Femur (tissue), 1 donor: ENCODE data around the gene CD247.
A peak's percentile ranks its signal among the peaks of the same experiment; 100 is the strongest.

Source experiments
- DNase-seq: peaks from one replicate; pipeline ENCODE4 v3.0.0-alpha.2; 2017

The CD247 gene

DNA sequence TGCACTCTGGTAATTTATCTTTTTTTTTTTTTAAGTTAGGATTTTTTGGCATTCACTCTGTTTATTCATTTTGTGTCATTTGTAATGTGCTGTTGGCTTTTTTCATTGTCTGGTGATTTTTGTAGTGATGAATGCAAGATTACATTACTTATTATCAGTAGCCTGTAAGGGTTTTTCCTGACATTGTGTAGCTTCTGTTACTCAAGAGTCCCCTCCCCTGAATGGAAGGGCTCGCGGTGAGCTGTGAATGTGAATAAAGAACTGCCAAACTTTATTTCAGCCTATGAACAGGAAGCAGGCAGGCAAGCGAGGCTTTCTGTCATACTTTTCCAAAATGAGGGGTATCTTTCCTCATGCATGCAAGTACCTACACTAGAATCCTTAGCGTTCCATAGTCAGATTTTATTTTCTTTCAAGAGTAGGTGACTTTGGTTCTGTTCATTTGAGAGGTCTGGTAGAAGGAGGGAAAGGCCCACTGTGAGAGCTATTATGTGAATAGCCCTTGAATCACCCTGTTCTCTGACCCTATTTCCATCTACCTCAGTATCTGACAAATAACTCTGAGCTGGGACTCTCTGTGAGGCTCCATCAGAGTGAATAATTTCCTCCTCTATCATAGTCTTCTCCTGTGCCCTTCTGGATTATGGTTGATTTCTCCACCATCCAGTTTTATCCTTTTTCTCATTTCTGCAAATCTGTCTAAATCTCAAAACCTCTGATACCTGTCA, 114.0 kb downstream of the CD247 start:
- DNase-seq, result no peak

- DNase-seq, result peak; percentile 46
These were observed 117.0 kb downstream of the CD247 start for GRCh38 chr1:167401260-167401873.

- DNase-seq, result no peak
These were observed 117.9 kb downstream of the CD247 start for GRCh38 chr1:167400359-167400953.

DNA sequence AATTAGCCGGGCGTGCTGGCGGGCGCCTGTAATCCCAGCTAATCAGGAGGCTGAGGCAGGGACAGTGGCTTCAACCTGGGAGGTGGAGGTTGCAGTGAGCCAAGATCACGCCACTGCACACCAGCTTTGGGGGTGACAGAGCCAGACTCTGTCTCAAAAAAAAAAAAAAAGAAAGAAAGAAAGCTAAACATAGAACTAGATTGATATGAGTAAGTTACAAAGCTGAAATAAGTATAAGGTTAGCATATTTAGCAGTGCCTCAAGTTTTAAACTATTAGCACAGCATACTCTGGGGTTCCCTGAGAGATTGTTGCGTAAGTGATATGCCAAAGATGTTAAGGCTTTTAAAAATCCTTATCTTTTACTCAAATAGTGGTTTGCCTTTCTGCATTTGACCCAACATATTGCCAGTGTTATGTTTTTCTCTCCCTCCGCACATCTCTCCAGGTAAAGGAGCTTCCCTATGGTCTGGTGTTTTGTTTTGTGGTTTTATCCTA, 126.1 kb downstream of the CD247 start:
- no peak for DNase-seq

DNA sequence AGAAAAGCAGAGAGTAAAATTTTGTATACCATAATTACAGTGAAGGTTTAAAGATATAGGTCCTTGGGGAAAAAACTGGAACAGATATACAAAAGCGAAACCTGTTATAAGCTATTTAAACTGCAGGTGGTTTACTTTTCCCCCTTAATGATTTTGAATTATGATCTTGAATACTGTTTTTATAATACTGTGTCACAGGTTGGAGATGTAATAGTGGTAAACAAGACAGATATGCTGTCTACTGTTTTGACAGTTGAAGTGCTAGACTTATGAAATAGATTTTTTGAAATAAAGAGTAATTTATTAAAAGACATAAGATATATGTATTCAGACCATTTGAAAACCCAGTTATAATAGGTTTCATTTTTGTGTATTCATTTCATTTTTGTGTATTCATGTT, 129.4 kb downstream of the CD247 start:
- DNase-seq, result no peak

DNA sequence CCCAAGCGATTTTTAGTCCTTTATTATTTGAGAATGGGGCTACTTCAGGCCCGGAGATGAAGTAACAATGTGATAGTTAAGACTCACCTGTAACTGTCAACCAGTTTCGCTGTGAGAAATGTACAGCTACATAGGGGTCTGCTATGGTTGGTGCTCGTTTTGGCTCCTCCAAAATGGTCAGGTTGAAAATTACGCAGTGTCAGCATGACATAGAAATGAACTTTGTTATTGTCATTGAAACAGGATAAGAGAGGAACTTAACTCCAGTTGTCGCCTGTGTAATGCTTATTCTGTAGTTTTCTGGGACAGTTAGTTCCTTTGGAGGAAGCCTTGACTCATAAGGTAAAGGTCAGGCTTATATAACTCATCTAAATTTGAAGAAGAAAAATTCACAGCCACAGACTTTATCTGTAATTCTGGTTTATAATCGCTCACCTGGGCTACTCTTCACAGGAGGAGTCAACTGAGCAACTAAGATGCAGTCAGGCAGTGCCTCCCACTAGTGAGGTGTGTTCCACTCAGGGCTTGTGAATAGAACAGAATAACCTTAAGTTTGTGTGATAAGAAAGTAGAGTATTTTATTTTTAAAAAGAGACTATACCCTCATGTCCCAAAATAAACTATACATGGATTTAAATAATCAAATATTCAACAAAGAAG, 130.9 kb downstream of the CD247 start:
- no peak for DNase-seq
